DMS 273 (cell line): ENCODE results near the gene ZIC4.

ENCODE experiments used
- DNase-seq: peaks from one replicate; lab custom pipeline; 2025; ENCODE audit not compliant: unreplicated experiment; lab: John Stamatoyannopoulos, UW

ZIC4 gene

GRCh38 chr3:147406028-147406931, at the start of gene ZIC4:
TSS of gene ZIC4 (minus strand) at chr3:147406543. CDS start at chr3:147402797, 3,746 bp downstream.
- no peak for DNase-seq

DNA sequence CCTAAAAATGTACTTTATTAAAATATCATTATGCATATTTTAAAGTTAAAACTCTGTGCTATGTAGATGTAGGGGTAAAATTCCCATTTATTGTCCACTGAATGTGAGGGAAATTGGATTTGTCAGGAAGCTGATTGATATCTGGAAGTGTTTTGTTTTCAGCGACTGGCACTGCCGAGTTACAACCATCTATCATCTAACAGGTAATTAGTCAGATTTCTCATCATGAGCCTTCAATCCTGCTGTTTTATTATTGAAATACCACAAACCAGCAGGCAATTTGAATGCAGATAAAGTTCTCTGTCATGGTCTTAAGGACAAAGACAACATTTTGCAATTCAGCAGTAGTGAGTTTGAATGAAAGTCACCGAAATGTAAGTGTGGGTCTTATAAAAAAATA, 43.3 kb upstream of the ZIC4 start:
- DNase-seq: no peak

DNA sequence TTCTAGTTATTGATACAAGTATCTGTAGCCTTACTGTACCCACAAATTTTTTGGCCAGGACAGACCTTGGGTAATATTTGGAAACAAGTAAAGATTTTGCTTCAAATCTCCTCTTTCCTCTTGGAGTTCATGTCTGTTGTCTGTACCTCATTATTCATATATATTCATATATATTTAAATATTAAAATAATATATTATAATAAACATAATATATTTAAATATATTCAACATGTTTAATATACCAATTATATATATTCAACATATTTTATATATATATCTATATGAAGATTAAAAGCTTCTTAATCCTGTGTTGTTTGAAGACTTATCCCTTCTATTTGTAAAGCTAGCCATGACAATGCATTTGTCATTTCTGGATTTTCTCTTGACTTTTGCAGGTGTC, 40.9 kb upstream of the ZIC4 start:
- no peak for DNase-seq

- DNase-seq: no peak
These were observed 25.4 kb upstream of the ZIC4 start for GRCh38 chr3:147431751-147432150.

- no peak for DNase-seq
These were observed 22.4 kb upstream of the ZIC4 start for GRCh38 chr3:147428754-147429153.

DNA sequence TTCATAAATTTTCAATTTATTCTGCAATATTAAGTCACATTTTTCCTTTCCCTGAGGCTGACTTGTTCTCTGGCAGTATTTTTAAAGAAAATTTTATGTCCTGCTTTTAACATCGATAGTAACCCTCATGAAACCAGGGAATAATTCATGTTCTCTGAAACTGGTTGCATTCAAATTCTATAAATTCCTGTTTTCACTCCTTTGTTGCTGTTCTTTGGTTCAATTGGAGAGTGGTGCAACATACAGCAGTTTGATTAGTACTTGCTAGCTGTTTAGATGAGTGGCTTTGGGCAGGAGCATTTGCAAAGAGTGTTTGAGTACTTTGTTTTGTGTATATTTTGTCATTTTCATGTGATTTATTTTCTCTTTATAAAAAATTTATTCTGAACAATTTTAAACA, 22.0 kb upstream of the ZIC4 start:
- DNase-seq: no peak

- no peak for DNase-seq
These were observed 21.4 kb upstream of the ZIC4 start for GRCh38 chr3:147427746-147428145.

DNA sequence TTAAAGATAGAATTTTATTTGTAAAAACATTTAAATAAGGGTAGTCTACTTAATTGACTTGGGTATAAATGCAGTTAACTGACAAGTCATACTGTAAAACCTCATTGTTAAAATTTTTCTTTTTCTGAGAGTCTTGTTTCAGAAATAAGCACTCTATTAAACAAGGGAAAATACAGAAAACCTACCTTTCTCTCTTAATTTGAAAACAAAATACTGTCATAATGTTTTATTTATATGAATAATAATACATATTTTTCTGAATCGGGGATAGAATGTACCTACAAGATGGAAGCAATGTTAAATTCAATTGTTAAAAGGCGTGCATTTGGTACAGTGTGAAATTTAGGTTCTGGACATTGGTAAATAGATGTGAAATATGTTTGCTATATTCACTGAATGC, 20.6 kb upstream of the ZIC4 start:
- no peak for DNase-seq

DNA sequence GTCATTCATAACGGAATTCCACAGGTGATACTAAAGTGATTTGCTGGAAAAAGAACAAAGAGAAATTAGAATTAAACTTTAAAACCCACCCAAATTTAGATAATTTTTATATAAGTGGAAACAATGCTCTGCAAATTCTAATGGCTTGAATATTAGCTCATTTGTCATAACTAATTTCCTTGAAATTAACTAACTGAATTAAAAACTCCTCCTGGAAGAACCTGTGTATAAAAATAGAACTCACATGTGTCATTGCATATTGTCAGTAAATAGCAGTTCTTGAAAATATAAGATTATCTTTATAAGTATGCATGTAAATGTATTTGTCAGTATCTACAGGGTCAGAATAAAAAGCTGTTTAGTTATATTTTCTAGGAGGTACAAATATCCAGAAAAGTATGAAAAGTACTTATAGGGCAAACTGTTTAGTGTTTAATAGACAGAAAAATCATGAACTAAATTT, 19.1 kb upstream of the ZIC4 start:
- no peak for DNase-seq

- no peak for DNase-seq
These were observed 18.4 kb upstream of the ZIC4 start for GRCh38 chr3:147424581-147425387.

- no peak for DNase-seq
These were observed 17.6 kb upstream of the ZIC4 start for GRCh38 chr3:147423798-147424580.

- no peak for DNase-seq
These were observed 17.1 kb upstream of the ZIC4 start for GRCh38 chr3:147423537-147423797.

DNA sequence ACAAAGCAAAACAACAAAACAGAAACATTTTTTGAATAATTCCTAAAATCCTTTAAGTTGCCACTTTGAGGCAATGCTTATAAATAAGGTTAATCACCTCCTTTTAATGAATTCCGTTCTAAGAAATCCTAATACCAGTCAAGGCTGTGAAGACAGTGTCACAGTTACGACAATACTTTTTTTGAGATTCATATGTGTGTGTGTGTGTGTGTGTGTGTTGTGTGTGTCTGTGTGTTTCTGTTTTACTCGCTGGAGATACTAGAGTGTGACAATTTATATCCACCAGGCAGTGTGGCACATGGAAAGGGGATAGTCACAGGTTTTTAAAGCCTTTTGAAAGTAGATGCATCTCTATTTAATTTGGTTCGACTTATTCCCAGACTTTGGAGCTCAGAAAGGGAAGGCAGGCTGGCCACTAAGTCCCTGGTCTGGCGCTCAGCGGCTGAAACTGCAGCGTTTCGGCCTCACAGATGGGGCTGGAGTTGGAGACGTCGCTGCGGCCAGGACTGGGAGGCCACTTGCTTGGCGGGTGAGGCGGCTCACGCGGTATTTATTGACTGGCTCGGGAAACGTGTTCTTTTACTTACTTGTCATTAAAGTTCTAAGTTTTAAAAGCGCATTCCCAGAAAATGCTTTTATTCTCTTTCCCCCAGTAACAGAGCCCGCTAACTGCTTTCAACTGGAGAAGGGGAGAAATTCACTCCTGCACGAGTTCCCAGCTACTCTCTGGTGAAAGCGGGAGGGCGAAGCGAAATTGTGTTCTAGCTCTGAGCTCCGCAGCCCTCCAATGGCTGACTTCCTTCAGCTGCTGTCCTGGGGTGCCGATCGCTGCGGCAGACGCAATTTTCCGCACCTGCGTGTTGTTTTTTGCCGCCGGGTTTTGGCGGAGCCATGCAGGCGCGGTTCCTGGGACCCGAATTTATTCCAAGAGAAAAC, 16.5 kb upstream of the ZIC4 start:
- DNase-seq: no peak

- no peak for DNase-seq
These were observed 15.9 kb upstream of the ZIC4 start for GRCh38 chr3:147422196-147422595.

DNA sequence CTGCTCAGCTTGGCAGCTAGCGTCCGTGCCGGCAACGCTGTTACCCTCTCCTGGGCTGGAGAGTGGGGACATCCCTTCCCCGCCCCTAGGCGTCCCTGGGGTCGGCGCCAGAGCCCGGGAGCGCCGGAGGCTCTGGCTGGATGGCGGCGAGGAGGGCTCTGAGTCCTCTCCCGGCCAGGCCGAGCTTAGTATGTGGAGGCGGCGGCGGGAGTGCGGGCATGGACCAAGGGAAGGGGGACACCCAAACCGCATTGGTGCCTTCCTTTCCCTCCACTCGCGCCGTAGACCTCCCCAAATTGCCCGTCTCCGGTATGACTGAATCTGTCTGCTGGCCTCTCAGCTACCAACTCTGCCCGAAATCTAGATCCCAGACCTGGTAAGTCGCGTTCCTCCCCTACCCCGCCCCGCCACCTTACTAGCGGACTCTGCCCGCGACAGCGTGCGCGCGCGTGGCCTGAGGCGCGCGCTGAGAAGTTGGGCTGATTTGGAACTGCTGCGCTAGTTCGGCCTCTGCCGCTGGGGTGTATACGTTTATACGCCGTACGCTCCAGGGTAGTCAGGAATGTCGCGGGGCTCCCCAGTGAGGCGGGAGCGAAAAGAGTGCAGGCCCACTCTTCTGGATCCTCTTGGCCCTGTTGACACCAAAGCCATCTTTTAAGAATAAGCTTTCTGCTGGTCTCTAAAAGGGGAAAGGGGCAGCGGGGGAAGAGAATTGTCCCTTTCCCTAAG, 15.0 kb upstream of the ZIC4 start:
- DNase-seq: no peak

DNA sequence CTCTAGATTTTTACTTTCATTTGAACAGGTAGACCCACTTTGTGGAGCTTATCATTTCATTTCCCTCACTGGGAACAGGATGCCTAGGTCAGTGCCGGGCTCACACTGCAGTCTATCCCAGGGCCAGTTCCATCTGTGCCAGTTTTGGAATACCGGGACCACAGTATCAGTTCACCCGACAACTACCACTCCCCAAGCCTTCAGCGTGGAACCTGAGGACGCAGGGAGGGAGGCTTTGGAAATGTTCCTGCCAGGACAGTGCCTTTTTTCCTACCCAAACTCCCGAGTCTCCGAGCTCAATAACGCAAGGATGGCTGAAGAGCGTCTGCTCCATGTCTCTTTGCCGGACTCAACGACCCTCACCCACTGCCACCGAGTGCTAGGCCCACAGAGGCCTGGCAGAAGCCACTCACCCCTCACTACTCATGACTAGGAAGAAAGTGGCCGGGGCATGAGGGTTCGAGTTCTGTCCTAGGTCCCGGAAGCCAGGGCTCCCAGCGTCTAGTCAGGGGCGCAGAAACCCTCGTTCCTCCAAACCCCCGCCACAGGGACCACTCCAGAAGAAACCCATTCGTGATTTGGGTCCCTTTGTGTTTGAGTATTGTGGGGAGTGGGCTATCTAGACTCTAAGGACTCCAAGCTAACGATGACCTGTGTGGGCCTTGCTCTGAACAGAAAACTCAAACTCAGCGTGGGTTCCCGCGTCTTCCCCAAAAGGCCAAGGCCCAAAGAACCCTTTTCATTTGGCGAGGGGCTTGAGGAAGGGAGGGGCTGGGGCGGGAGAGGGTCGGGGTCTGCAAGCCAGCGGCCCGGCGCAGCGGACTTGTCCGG, 14.2 kb upstream of the ZIC4 start:
- DNase-seq: no peak

- no peak for DNase-seq
These were observed 13.5 kb upstream of the ZIC4 start for GRCh38 chr3:147419781-147420224.

DNA sequence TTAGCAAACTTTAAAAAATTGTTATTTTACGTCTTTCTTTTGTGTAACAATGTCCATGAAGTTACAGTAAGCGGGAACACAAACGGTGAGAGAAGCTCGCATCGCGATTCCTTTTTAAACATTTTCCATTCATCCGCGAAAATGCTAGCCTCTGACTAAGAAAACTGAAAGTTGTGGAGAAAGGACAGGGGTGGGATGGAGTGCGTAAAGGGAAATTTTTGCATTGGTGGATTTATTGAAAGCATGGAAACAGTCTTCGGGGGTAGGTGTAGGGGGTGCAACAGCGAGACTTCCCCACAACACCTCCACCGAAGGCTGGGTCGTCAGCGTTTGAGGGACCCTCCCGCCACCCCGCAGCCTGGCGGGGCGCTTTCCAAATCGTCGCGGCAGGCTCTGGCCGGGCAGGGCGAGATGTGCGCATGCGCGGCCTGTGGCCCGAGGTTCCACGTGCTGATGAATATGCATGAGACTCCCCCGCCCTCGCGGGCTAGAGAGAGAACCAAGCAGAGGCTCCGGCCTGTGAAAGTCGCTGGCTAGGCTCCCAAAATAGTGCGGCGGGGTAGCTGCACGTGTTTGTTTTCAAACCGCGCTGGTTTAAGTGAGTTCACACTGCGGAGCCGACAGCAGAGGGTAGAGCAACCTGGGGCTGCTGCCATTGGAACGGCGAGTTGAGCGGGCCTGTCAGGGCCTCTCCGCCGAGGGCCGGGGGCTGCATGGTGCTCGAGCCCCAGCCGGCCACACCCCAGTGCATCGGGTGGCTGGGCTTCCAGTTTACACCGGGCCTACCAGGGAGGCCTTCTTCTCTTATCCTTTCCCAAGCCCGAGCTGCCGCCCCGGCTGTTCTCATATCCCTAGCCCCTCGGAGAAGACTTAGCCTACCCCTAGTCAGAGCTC, 12.7 kb upstream of the ZIC4 start:
- DNase-seq: peak; percentile 88
